Smooth muscle cell (in vitro differentiated cells): ENCODE measurements around the gene RNF220. TPM values are rescaled to one million over a fixed set of nuclear protein-coding genes. Genes with fewer than 3 reads are reported as not detected.
A peak's percentile ranks its signal among the peaks of the same experiment; 100 is the strongest.

Source experiments
- DNase-seq: peaks from one replicate; lab custom pipeline; 2025; ENCODE audit not compliant: unreplicated experiment; lab: John Stamatoyannopoulos, UW
- H2AFZ ChIP-seq: fragments of 200-600 bp; sonication (generic); 2 replicates; pipeline ENCODE4 v1.6.0; 2016; ENCODE audit warnings: antibody characterized with exemption, low read depth, mild to moderate bottlenecking
- H3F3A ChIP-seq: fragments of 200-600 bp; sonication (generic); 2 replicates; pipeline ENCODE4 v1.6.0; 2017; ENCODE audit warnings: antibody characterized with exemption, low read depth
- H3K27ac ChIP-seq: fragments of 200-600 bp; sonication (generic); 2 replicates; pipeline ENCODE4 v1.5.1; 2016; ENCODE audit warnings: low read depth, mild to moderate bottlenecking
- H3K27me3 ChIP-seq: fragments of 200-600 bp; sonication (generic); 2 replicates; pipeline ENCODE4 v1.6.1; 2016; ENCODE audit warnings: low read depth, mild to moderate bottlenecking
- H3K36me3 ChIP-seq: fragments of 200-600 bp; sonication (generic); 2 replicates; pipeline ENCODE4 v1.5.1; 2016; ENCODE audit warnings: low read depth
- H3K4me1 ChIP-seq: fragments of 200-600 bp; sonication (generic); 2 replicates; pipeline ENCODE4 v1.5.1; 2016; ENCODE audit warnings: low read depth
- H3K4me2 ChIP-seq: fragments of 200-600 bp; sonication (generic); 2 replicates; pipeline ENCODE4 v1.6.0; 2016; ENCODE audit warnings: mild to moderate bottlenecking
- H3K4me3 ChIP-seq: fragments of 200-600 bp; sonication (generic); 2 replicates; pipeline ENCODE4 v1.5.1; 2016; ENCODE audit warnings: mild to moderate bottlenecking
- H3K79me2 ChIP-seq: fragments of 200-600 bp; sonication (generic); 2 replicates; pipeline ENCODE4 v1.6.0; 2016; ENCODE audit warnings: low read depth, mild to moderate bottlenecking
- H3K9ac ChIP-seq: fragments of 200-600 bp; sonication (generic); 2 replicates; pipeline ENCODE4 v1.6.0; 2016; ENCODE audit warnings: low read depth
- H3K9me3 ChIP-seq: fragments of 200-600 bp; sonication (generic); replicated peaks from 2 replicates; pipeline ENCODE4 v1.5.1; 2016; ENCODE audit warnings: low read depth
- H4K20me1 ChIP-seq: fragments of 200-600 bp; sonication (generic); 2 replicates; pipeline ENCODE4 v1.6.0; 2016; ENCODE audit warnings: low read depth
- CTCF ChIP-seq: fragments of 200-600 bp; sonication (generic); IDR thresholded peaks from 2 replicates; pipeline ENCODE4 v1.5.1; 2017; ENCODE audit warnings: borderline replicate concordance, mild to moderate bottlenecking, antibody characterized with exemption; ENCODE audit not compliant: insufficient read depth, poor library complexity, severe bottlenecking
- WGBS: methylation state at CpG from one replicate; pipeline ENCODE4 v1.1.7; 2016; ENCODE audit warnings: low lambda C conversion rate; 5-methylcytosine and 5-hydroxymethylcytosine counted together
- polyA plus RNA-seq: library from polyadenylated mRNA; unstranded; fragments of >200 nt; fragmentation: Nextera tagmentation; extraction: Ambion mirVana; gene quantifications from 2 replicates; pipeline ENCODE4 v1.2.1, GENCODE V29; 2016
- total RNA-seq: library from RNA; depleted of rRNA; stranded (reverse); fragments of >200 nt; gene quantifications from 2 replicates; pipeline ENCODE4 v1.2.3, GENCODE V29; 2014

The RNF220 gene
- total and polyA plus RNA-seq, 2 experiments from 2014 or later, result 65.8 to 71.1 TPM

GRCh38 chr1:44418022-44418673, 13.1 kb downstream of the RNF220 start:
- WGBS, result 4% methylated on average over 36 of the region's 46 CpGs
- Histone ChIP-seq H3K36me3 (no peaks in the 10 kb centered on the region), H2AFZ (peak overlapping the region; percentile 1), H3K4me3 (peak overlapping the region; percentile 41), H3K9me3 (no peaks in the 10 kb centered on the region), H3F3A (no peaks in the 10 kb centered on the region), H4K20me1 (no peaks in the 10 kb centered on the region), H3K9ac (no peak overlapping the region), H3K4me1 (peaks cover 30% of the 10 kb centered on the region), H3K79me2 (no peaks in the 10 kb centered on the region), H3K27me3 (peaks cover 82% of the 10 kb centered on the region), H3K4me2 (peak overlapping the region; percentile 87), H3K27ac (no peak overlapping the region)
- no peak for DNase-seq
- no peak for TF ChIP-seq CTCF

- H3K9me3 ChIP-seq, result no peaks in the 10 kb centered on the region
- DNase-seq, result no peak
- 85% methylated on average over 3 of the region's 3 CpGs for WGBS
- peaks cover 30% of the 10 kb centered on the region for H3K4me1 ChIP-seq
- H3K4me3 ChIP-seq, result no peak overlapping the region
- no peaks in the 10 kb centered on the region for H3K79me2 ChIP-seq
- H3F3A ChIP-seq, result no peaks in the 10 kb centered on the region
- no peak overlapping the region for H2AFZ ChIP-seq
- H4K20me1 ChIP-seq, result no peaks in the 10 kb centered on the region
- H3K27me3 ChIP-seq, result peaks cover 72% of the 10 kb centered on the region
- no peaks in the 10 kb centered on the region for H3K36me3 ChIP-seq
- no peak overlapping the region for H3K4me2 ChIP-seq
- H3K9ac ChIP-seq, result no peak overlapping the region
- H3K27ac ChIP-seq, result no peak overlapping the region
- no peak for TF ChIP-seq CTCF
These were observed 14.8 kb downstream of the RNF220 start for GRCh38 chr1:44419901-44420300.

GRCh38 chr1:44420535-44420934, 15.5 kb downstream of the RNF220 start:
- Histone ChIP-seq H3K36me3 (no peaks in the 10 kb centered on the region), H3F3A (no peaks in the 10 kb centered on the region), H3K27ac (no peak overlapping the region), H3K4me3 (no peak overlapping the region), H3K4me1 (peaks cover 30% of the 10 kb centered on the region), H3K79me2 (no peaks in the 10 kb centered on the region), H2AFZ (no peak overlapping the region), H3K4me2 (no peak overlapping the region), H3K9ac (no peak overlapping the region), H3K9me3 (no peaks in the 10 kb centered on the region), H4K20me1 (no peaks in the 10 kb centered on the region), H3K27me3 (peaks cover 72% of the 10 kb centered on the region)
- no peak for TF ChIP-seq CTCF
- 81% methylated on average over 2 of the region's 2 CpGs for WGBS
- DNase-seq, result no peak

GRCh38 chr1:44421446-44421884, 16.4 kb downstream of the RNF220 start:
- TF ChIP-seq CTCF, result no peak
- H3K79me2 ChIP-seq, result no peaks in the 10 kb centered on the region
- no peak overlapping the region for H3K9ac ChIP-seq
- peaks cover 70% of the 10 kb centered on the region for H3K27me3 ChIP-seq
- H4K20me1 ChIP-seq, result no peaks in the 10 kb centered on the region
- H3K27ac ChIP-seq, result no peak overlapping the region
- H3K9me3 ChIP-seq, result no peaks in the 10 kb centered on the region
- no peak for DNase-seq
- H3F3A ChIP-seq, result no peaks in the 10 kb centered on the region
- H2AFZ ChIP-seq, result no peak overlapping the region
- peaks cover 30% of the 10 kb centered on the region for H3K4me1 ChIP-seq
- H3K4me3 ChIP-seq, result no peak overlapping the region
- WGBS, result 42% methylated on average over 4 of the region's 4 CpGs
- H3K36me3 ChIP-seq, result no peaks in the 10 kb centered on the region
- H3K4me2 ChIP-seq, result no peak overlapping the region
